Inferior parietal cortex (tissue), 1 donor: ENCODE measurements around the gene MORN1.
"Not testable (repeated sequence)": the region's sequence is repeated elsewhere in the genome, so short reads cannot be mapped to it uniquely, and the experiment has no call there.

Experiments used
- DNase-seq: peaks from one replicate; pipeline ENCODE4 v3.0.0-alpha.2; 2016; ENCODE audit errors: extremely low spot score

The MORN1 gene

GRCh38 chr1:2339206-2340085 is 51.9 kb downstream of the MORN1 start:
- DNase-seq, result no peak

DNA sequence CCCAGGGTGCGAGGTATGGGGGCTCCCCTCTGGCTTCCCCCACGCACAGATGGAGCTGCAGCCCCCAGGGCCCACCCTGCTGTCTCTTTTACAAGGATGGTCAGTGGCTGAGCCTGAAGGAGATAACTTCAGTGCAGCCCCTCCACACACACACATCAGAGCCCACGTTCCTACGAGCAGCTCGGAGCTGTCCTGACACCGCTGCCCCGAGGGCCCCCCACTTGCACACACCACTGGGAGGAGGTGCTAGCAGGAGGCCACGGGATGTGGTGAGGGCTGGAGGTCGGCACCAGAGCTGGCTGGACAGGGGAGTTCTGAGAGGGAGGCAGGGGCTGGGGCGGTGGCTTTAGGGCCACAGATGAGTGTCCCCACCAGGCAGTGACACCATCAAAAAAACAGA is 53.9 kb downstream of the MORN1 start:
- no peak for DNase-seq

DNA sequence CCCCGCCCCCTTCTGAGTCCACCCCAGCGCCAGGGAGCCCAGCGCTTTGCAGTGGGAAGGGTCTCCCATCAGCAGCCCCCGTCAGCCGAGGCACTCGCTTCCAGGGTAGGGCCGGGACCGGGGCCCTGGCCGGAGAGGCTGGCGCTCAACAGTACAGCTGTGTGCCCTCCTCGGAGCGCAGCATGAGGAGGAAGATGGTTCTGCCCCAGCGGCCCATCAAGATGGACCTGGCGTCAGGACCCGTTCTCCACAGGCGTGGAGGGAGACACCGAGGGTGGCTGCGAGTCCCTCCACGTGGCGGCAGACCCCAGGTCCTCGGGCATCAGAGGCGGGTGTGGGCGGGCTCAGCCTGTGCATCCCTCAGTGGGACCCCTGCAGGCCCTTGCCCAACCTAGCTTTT is 54.3 kb downstream of the MORN1 start:
- DNase-seq, result no peak

GRCh38 chr1:2336499-2336898 is 54.9 kb downstream of the MORN1 start:
- no peak for DNase-seq

DNA sequence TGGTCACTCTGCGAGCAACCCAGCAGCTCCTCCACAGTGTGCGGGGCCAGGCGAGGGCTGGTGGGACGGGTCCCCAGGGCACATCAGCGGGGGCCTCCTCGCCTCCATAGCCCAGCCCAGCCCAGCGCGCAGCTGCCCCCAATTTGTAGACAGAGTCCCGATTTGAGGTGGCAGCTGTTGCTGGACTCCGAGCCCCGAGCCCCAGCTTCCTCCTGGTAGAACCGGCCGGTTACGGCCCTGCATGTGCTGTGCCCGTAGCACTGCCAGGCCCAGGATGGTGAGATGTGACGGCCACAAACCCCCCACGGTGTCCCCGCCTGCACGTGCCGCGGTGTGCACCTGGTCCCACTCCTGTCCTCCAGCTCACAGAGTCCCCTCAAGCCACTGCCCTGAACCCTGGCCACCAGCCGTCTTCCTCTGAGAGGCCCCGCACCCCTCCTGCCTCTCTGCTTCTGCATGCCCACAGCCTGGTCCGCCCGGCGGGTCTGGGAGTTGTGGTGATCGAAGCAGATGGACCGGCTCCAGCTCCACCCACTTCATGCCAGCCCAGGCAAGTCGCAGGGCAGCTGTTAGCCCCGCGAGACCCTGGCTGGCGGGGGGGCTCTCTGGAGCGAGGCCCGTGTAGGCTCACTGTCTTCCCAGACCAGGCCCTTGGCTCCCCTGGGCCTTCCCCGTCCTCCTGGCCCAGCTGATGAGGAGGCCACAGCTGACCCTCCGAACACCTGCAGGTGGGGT is 55.5 kb downstream of the MORN1 start:
- no peak for DNase-seq

GRCh38 chr1:2334883-2335534 is 56.3 kb downstream of the MORN1 start:
- DNase-seq, result no peak

- no peak for DNase-seq
Measured at GRCh38 chr1:2334366-2334765, 57.0 kb downstream of the MORN1 start.

- not testable (repeated sequence) for DNase-seq
Measured at GRCh38 chr1:2331580-2331979, 59.8 kb downstream of the MORN1 start.

DNA sequence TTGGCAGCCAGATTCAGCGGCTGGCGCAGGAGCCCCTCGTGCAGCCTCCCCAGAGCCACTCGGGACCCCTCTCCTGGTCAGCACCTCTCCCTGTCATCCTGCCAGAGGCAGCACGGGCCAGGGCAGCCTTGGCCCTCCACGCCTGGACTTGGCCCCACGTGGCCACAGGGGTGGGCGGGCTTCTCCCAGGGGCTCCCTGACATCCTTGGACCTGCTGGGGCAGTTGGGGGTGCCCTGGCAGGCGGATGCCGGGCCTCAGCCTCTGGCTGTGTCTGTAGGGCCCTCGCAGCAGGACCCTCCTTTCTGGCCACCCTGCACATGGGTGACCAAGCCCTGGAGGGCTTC is 60.2 kb downstream of the MORN1 start:
- DNase-seq, result no peak

GRCh38 chr1:2330519-2331199 is 60.7 kb downstream of the MORN1 start:
- DNase-seq, result no peak

DNA sequence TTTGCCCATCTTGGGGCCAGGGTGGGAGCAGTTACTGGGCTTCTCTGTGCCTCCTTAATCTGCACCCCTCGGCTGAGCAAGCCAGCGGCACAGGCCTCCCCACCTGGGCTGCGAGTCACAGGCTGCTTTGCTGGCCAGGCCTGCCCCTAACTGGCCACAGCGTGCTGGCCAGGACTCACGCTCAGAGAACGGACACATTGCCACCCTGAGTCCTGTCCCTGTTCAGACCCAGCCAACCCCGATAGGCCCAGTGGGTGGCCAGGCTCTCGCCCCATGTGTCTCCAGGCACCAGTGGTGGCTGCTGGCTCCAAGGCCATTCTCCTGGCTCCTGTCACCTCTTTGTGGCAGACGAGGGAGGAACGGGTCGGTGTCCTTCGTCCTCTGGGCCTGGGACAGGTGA is 61.3 kb downstream of the MORN1 start:
- DNase-seq, result no peak

- no peak for DNase-seq
Measured at GRCh38 chr1:2328676-2329455, 62.5 kb downstream of the MORN1 start.

- DNase-seq, result no peak
Measured at GRCh38 chr1:2327841-2328240, 63.5 kb downstream of the MORN1 start.

DNA sequence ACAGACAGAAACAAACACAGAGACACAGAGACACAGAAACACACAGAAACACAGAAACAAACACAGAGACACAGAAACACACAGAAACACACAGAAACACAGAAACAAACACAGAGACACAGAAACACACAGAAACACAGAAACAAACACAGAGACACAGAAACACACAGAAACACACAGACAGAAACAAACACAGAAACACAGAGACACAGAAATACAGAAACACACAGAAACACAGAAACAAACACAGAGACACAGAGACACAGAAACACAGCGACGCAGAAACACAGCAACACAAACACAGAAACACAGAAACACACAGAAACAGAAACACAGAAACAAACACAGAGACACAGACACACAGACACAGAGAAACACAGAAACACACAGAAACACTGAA is 64.2 kb downstream of the MORN1 start:
- DNase-seq, result not testable (repeated sequence)

- DNase-seq, result no peak
Measured at GRCh38 chr1:2326524-2326923, 64.8 kb downstream of the MORN1 start.

DNA sequence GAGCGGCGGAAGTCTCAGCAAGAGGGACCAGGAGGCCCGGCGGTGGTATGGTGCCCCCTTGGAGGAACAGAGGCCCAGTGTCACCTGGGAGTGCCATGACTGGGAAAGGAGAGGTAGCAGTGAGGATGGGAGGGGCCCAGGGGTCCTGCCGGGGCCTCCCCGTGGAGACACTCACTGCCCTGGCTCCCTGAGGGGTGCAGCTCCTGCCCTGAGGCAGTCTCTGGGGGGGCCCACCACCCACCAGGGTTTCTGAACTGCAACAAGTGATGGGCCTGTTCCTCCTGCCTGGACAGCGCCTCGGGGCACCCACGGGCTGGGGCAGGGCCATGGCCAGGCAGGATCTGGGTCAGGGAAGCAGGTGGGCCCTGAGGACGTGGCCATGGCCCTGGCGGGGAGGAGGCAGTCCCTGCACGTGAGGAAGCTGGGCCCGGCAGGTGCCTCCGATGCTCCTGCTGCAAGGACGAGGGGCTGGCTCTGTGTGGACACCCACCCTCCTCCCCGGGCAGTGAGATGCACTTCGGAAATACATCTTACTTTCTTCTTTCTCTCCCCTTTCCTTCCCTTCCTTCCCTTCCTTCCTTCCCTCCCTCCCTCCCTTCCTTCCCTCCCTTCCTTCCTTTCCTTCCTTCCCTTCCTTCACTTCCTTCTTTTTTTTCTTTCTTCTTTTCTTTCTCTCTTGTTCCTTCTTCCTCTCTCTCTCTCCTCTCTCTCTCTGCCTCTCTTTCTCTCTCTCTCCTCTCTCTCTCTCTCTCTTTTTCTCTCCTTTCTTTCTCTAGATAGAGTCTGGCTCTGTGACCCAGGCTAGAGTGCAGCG is 66.6 kb downstream of the MORN1 start:
- DNase-seq, result no peak

DNA sequence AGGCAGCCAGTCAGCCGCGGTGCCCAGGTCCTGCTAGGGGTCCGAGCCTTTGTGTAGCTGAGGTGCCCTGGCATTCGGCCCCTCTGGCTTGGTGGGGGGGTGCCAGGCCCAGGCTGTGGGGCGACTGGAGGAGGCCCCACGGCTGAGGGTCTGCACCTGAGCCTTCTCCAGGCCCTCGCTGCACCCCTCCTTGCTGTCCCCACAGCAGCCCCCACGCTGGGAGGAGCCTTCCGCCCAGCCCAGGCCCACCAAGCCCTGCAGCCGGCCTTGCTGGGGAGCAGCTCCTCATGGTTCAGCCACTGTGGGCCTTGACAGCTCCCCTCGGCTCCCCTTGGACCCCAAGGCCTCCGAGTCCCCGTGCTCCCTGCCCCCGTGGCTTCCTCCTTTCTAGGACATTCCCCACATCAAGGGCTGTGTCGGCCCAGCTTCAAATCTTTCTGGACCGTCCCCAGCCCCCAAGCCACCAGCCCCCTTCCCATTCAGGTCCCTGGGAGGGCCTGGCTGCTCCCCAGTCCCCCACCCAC is 67.8 kb downstream of the MORN1 start:
- no peak for DNase-seq

GRCh38 chr1:2322581-2323211 is 68.7 kb downstream of the MORN1 start:
- no peak for DNase-seq

DNA sequence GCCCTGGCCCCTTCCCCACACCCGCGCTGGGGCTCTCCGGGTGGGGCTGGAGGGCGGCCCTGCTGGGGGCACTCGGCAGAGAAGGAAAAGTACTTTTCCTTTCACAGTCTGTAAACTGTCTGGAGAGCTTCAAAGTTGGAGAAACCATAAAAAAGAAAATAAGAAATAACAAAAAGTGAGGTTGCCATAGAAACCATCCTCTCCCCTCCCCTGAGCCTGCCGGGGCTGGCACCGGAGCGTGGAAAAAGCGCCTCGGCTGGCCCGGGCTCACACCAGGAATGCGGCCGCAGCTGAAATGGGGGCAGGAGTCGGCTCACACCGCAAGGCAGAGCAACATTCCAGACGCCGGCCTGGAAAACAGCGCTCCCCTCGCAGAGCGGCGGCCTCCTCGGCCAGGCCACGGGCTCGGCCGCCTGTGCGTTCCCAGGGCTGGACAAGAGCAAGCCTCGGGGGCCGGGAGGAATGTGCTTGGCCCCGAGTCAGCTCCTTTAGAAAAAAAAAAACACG is 69.2 kb downstream of the MORN1 start:
- no peak for DNase-seq
